KOPT-K1 (cell line): Measurements from ENCODE around the gene CNDP1.
"Not testable (repeated sequence)": the region's sequence is repeated elsewhere in the genome, so short reads cannot be mapped to it uniquely, and the experiment has no call there.

Source experiments
- H3K27ac ChIP-seq: fragments of 200-600 bp; sonication (generic); 2 replicates; pipeline ENCODE4 v1.5.1; 2016; ENCODE audit warnings: antibody characterized with exemption, mild to moderate bottlenecking, low read depth, low read length; ENCODE audit not compliant: poor library complexity, severe bottlenecking
- H3K36me3 ChIP-seq: fragments of 200-600 bp; sonication (generic); 2 replicates; pipeline ENCODE4 v1.5.1; 2017; ENCODE audit warnings: antibody characterized with exemption, mild to moderate bottlenecking, low read length, moderate library complexity; ENCODE audit not compliant: insufficient read depth
- H3K9me3 ChIP-seq: fragments of 200-600 bp; sonication (generic); 2 replicates; pipeline ENCODE4 v1.5.1; 2017; ENCODE audit warnings: antibody characterized with exemption, low read length, mild to moderate bottlenecking; ENCODE audit not compliant: insufficient read depth, poor library complexity, severe bottlenecking

The CNDP1 gene

GRCh38 chr18:74522635-74523548 is 11.4 kb upstream of the CNDP1 start:
- H3K9me3 ChIP-seq: no peaks in the 10 kb centered on the region
- peaks cover 44% of the 10 kb centered on the region for H3K36me3 ChIP-seq
- no peak overlapping the region for H3K27ac ChIP-seq

DNA sequence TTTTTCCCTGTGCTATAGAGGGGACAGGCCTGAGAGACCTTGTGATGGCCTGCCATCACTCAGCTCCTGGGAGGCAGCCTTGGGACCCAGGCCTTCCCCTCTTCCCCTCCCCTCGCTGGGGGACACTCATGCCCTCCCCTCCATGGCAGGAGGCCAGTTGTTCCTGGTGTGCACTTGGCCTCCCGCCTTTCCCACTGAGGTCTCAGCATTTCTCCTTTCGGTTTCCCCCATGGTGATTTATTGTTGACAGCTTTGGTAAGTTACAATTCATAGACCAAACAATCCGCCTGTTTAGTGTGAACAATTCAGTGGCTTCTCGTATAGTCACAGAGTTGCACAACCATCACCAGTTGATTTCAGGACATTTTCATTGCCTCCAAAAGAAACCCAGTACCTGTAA is 10.2 kb upstream of the CNDP1 start:
- Histone ChIP-seq H3K9me3 (no peaks in the 10 kb centered on the region), H3K27ac (no peak overlapping the region), H3K36me3 (peaks cover 33% of the 10 kb centered on the region)

GRCh38 chr18:74524915-74525314 is 9.4 kb upstream of the CNDP1 start:
- not testable (repeated sequence) for H3K27ac ChIP-seq, H3K9me3 ChIP-seq
- peaks cover 24% of the 10 kb centered on the region for H3K36me3 ChIP-seq

DNA sequence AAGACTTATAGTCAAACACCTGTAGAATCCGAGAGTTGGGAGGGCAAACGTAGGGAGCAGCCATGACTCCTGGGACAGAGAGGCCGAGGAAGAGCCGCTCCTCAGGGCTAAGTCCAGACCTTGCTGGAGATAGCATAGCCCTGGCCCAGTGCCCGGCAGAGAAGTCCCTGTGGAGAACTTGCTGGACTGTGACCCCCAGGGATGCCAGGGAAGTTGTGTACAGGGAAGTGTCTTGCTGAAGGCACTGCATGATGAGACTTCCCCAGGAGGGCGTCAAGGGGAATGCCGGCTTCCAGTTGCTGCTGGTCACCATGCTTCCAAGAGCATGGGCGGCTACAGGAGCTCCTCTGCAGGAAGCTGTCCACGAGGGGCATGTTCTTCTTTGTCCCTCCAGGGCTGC is 8.6 kb upstream of the CNDP1 start:
- Histone ChIP-seq H3K9me3 (no peaks in the 10 kb centered on the region), H3K27ac (no peak overlapping the region), H3K36me3 (peaks cover 16% of the 10 kb centered on the region; the same call in 1 of the 2 replicates)

GRCh38 chr18:74526488-74526887 is 7.8 kb upstream of the CNDP1 start:
- H3K36me3 ChIP-seq: peaks cover 9% of the 10 kb centered on the region; the same call in 1 of the 2 replicates
- no peak overlapping the region for H3K27ac ChIP-seq
- H3K9me3 ChIP-seq: no peaks in the 10 kb centered on the region

DNA sequence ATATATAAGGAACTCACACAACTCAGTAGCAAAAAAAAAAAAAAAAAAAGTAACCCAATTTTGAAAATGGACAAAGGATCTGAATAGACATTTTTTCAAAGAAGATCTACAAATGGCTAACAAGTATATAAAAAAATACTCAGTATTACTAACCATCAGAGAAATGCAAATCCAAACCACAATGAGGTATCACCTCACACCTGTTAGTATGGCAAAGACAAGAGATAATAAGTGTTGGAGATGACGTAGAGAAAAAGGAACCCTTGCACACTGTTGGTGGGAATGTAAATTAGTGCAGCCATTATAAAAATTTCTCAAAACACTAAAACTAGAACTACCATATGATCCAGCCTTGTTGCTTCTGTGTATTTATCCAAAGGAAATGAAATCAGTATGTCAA is 5.8 kb upstream of the CNDP1 start:
- Histone ChIP-seq H3K27ac (no peak overlapping the region), H3K9me3 (no peaks in the 10 kb centered on the region), H3K36me3 (no peaks in the 10 kb centered on the region)

GRCh38 chr18:74528913-74529312 is 5.4 kb upstream of the CNDP1 start:
- Histone ChIP-seq H3K27ac (no peak overlapping the region), H3K9me3 (no peaks in the 10 kb centered on the region), H3K36me3 (no peaks in the 10 kb centered on the region)

DNA sequence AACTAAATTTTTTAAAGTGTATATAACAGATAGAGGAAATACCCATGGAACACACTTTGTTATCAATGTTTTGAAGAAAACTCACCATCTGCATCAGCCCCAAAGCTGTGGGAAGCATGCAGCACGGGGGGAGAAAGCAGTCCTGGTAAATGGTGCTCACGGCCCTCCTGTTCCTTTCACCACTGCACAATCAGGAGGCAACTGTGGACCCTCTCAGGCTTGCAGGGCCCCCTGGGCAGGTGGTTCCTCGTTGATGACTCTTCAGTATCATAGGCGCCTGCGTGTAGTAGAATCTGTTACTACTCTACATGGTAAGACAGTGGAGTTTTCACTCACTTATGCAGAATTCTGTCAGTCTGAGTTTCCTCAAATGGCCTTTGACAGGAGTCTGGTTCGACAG is 4.9 kb upstream of the CNDP1 start:
- Histone ChIP-seq H3K27ac (no peak overlapping the region), H3K9me3 (no peaks in the 10 kb centered on the region), H3K36me3 (no peaks in the 10 kb centered on the region)

DNA sequence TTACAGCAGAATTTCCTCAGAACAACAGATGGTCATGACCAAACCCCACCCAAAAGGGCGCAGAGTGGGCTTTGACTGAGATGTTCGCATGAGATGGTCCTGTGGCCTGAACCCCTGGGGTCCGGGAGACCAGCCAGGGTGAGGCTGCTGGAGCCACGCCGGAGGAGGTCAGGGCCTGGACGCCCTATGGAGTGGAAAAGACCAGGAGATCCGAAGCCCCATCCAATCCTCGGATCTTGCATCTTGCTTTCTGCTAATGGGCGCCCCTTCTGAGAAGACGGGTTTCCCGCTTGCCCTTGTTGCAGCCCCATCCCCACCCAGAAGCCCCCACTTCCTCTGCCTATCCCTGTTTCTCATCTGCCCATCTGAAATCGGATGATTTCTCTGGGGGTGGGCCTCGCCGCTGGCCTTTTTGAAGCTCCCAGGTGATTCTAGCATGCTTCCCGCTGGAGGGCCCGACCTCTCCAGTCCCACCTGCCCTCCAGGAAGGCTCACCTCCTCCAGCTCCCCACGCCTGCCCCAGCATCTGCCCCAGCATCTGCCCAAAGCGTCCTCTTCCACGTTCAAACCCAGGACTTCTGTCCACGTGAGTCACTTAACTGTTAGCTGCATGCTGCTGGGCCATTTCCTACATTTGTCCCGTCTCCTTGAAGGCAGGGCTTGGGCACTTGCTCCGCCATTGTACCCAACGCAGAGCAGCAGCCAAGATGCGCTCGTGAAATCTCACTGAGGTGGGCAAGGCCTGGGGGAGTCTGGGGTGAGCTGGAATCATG is 4.3 kb upstream of the CNDP1 start:
- Histone ChIP-seq H3K27ac (no peak overlapping the region), H3K9me3 (no peaks in the 10 kb centered on the region), H3K36me3 (no peaks in the 10 kb centered on the region)

DNA sequence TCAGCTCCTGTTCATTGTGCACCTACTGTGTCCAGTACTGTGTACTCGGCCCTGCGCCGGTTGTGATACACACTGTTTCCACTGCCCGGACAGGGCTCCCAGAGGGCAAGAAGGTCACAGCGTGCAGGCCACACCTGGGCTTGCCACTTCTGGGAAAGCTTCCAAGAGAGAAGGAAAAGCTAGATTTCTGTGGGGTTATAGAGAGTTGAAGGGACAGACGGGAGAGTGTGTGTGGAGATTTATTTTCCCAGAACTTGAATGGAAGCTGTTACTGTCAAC is 3.8 kb upstream of the CNDP1 start:
- no peaks in the 10 kb centered on the region for H3K9me3 ChIP-seq
- no peak overlapping the region for H3K27ac ChIP-seq
- H3K36me3 ChIP-seq: no peaks in the 10 kb centered on the region

DNA sequence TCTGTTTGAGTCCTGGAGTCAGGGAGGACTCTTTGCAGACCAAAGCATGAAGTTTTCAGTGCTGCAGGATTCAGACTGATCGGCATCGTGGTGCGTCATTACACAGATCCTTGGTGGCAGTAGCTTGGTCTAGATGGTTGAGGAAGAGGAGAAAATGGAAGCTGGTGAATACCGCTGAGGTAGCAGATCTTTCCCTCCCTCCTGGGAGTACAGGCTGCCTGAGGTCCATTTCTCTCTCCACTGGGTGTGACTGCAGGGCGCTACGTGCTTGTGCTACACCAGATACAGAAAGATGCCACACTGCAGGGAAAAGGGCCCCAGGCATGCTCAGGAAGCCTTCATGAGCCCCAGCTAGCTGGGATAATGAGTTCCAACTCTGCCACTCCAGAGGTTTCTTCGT is 3.3 kb upstream of the CNDP1 start:
- Histone ChIP-seq H3K27ac (no peak overlapping the region), H3K9me3 (no peaks in the 10 kb centered on the region), H3K36me3 (no peaks in the 10 kb centered on the region)

DNA sequence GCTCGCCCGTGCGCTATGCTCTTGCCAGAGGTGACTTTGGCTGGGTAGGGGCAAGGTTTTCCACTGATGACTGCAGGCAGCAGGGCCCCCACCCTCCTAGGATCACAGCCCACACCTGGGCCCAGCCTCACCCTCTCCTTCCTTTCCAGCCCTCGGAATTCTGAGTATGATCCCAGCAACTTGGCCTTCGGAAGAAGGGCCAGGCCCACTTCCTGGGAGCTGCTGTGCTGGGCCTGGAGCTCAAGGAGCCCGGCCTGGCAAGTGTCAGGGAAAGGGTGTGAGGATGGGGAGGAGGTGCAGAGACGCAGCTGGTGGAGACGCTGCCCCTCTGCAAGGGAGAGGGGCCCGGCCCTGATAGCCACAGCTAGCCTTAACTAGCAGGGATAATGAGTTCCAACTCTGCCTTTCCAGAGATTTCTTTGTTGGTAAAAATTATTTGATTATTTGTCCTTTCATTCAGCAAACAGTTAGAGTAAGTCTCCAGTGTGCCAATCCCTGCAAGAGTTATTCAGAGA is 1.7 kb upstream of the CNDP1 start:
- Histone ChIP-seq H3K36me3 (no peaks in the 10 kb centered on the region), H3K27ac (no peak overlapping the region)

DNA sequence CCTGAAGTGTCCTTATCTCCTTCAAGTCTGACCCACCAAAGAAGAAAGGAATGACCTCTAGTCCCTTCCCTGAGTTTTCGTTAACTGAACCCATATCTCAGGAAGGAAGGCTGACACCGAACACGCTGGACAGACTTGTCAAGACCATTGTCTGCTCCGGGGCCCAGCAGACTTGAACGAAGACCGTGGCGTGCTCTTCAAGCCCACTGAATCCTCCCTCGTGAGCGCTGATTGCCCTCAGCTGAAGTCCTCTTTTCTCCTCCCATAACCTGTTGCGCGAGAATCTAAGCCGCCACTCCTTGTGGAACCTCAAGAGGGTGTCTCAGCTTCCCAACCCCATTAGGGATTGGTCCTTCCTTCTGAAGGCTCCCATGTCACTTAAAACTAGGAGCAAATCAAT is 634 bp upstream of the CNDP1 start:
- Histone ChIP-seq H3K9me3 (no peaks in the 10 kb centered on the region), H3K36me3 (no peaks in the 10 kb centered on the region), H3K27ac (no peak overlapping the region)

More for the DNA sequence above, 1.7 kb upstream of the CNDP1 start:
- H3K9me3 ChIP-seq: no peaks in the 10 kb centered on the region

DNA sequence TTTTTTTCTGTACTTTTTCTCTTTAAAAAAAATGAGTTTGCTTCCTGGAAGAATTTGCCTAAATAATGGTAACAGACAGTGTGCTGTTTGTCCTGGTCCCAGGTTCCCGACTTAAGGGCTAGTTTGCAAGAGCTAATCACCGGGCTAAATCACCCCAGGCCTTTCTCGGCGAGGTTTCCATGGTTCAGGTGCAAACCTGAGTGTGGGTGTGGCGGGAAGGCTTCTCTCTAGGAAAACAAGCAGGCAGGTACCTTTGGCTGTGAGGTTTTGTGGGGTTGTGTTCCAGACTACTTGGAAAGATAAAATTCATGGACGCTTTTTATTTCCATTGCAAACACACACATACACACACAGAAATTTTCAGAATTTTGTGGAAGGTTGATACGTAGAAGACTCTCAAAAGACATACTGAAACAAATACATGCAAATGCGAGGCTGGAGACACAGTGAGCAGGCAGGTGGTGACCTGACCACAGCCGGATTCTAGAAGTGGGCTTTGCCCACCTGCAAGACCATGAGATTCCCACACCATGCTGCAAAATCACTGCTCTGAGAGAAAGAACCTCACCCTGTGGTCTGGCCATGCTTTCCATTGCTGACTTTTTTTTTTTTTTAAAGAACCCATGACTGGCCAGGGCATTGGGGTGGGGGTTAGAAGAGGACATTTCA is 815 bp downstream of the CNDP1 start:
- no peaks in the 10 kb centered on the region for H3K9me3 ChIP-seq

DNA sequence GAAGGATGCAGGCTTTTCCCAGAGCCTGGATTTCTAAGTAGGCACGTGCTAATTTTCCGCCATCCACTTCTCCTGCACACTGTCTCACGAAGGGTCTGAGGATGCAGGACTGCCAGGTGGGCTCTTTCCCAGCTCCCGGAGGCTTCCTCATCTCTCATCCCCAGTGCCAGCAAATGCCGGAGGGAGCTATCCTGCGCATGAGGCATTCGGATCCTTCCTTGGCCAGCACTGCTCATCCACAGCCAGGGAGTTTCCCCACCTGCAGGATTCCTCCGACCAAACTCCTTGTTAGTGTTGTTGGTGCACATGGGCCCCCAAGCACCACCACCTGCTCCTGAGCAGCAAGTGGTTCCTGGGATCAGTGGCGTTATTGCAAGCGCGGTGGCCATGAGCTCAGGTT is 5.0 kb downstream of the CNDP1 start:
- Histone ChIP-seq H3K27ac (no peak overlapping the region), H3K9me3 (no peaks in the 10 kb centered on the region), H3K36me3 (no peaks in the 10 kb centered on the region)

More for the DNA sequence above, 815 bp downstream of the CNDP1 start:
- Histone ChIP-seq H3K27ac (no peak overlapping the region), H3K36me3 (no peaks in the 10 kb centered on the region)
